Measurements from ENCODE around the gene MOK. TPM values are rescaled to one million over a fixed set of nuclear protein-coding genes. Genes with fewer than 3 reads are reported as not detected.

Gene MOK
- total RNA-seq, 1 donor from 2014 or later: 6.3 TPM

DNA sequence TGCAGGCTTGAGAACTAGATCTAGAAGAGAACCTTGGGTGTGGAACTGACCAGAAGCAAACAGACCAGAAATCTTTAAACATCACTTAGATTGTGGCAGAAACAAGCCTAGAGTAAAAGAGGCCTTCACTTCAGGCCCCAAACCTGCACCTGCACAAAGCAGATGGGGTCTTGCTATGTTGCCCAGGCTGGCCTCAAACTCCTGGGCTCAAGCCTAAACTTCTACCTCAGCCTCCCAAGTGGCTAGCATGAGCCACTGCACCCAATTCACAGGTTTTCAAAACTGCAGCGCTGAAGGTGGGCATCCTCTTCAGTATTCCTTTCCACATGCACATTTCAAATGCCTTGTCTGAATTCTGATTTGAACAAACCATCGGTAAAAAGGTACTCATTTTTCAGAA, 19.9 kb downstream of the MOK start:
- H3K27me3 ChIP-seq: no peaks in the 10 kb centered on the region
- no peak overlapping the region for H3K27ac ChIP-seq
- H3K36me3 ChIP-seq: no peaks in the 10 kb centered on the region
- no peaks in the 10 kb centered on the region for H3K9me3 ChIP-seq
- DNase-seq (no peak), ATAC-seq (no peak)
- TF ChIP-seq, protein P1, sequence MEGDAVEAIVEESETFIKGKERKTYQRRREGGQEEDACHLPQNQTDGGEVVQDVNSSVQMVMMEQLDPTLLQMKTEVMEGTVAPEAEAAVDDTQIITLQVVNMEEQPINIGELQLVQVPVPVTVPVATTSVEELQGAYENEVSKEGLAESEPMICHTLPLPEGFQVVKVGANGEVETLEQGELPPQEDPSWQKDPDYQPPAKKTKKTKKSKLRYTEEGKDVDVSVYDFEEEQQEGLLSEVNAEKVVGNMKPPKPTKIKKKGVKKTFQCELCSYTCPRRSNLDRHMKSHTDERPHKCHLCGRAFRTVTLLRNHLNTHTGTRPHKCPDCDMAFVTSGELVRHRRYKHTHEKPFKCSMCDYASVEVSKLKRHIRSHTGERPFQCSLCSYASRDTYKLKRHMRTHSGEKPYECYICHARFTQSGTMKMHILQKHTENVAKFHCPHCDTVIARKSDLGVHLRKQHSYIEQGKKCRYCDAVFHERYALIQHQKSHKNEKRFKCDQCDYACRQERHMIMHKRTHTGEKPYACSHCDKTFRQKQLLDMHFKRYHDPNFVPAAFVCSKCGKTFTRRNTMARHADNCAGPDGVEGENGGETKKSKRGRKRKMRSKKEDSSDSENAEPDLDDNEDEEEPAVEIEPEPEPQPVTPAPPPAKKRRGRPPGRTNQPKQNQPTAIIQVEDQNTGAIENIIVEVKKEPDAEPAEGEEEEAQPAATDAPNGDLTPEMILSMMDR (IDR thresholded peaks at IDR 0.05): no peak
- no peaks in the 10 kb centered on the region for H3K4me1 ChIP-seq
- intact Hi-C loops (cut with DNase I): no loop called here
- H3K4me3 ChIP-seq: no peak overlapping the region

DNA sequence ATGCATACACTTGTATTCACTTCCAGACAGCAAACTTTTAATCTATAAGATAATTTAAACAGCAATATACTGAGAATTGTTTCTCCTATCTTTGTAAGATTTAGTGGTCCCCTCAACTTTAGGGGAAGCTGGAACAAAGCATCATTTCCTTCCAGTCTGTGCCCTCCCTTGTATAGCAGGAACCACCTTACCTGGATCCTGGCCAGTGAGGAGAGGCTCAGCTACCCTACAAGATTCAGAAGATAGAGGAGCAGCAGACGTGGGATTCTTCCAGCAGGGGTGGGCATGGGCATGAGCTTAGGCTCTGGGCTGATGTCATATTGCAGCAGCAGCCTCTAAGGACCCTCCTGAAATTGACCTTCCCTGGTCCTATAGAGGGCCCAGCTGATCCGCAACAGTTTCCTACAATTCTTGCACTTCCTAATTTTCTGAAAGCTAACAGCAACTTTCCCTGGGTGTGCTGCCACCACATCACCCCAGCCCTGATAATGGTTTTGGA, 21.3 kb downstream of the MOK start:
- intact Hi-C loops (cut with DNase I): no loop called here
- no peak for DNase-seq
- Histone ChIP-seq H3K36me3 (no peaks in the 10 kb centered on the region), H3K4me3 (no peak overlapping the region), H3K4me1 (no peaks in the 10 kb centered on the region), H3K9me3 (no peaks in the 10 kb centered on the region), H3K27me3 (no peaks in the 10 kb centered on the region), H3K27ac (no peak overlapping the region)
- TF ChIP-seq, protein P1 (IDR thresholded peaks at IDR 0.05): no peak
- ATAC-seq: no peak

DNA sequence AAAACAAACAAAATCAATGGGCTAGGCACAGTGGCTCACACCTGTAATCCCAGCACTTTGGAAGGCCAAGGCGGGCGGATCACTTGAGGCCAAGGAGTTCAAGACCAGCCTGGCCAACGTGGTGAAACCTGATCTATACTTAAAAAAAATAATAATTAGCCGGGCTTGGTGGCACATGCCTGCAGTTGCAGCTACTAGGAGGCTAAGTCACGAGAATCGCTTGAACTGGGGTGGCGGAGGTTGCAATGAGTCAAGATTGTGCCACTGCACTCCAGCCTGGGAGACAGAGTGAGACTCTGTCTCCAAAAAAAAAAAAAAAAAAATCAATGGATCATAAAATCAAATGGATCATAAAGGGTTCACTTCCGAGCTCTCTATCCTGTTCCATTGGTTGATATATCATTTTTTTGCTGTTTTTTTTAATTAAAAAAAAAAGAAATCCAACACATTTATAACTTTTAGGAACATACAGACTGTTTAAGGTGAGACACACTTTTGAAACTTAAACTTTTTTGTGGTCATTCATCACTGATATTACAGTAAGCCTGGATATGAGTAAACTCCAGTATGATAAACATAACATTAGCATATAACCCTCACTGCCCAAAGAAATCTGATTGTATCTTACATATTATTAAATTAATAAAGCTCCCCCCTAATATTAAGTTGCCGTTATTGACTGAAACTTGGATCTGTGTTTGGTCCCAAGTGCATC, 22.1 kb downstream of the MOK start:
- DNase-seq (no peak), ATAC-seq (no peak)
- H3K4me1 ChIP-seq: no peaks in the 10 kb centered on the region
- H3K36me3 ChIP-seq: no peaks in the 10 kb centered on the region
- no peaks in the 10 kb centered on the region for H3K27me3 ChIP-seq
- no peaks in the 10 kb centered on the region for H3K9me3 ChIP-seq
- no peak overlapping the region for H3K4me3 ChIP-seq
- H3K27ac ChIP-seq: no peak overlapping the region
- TF ChIP-seq, protein P1 (IDR thresholded peaks at IDR 0.05): no peak
- intact Hi-C loops (cut with DNase I): no loop called here

DNA sequence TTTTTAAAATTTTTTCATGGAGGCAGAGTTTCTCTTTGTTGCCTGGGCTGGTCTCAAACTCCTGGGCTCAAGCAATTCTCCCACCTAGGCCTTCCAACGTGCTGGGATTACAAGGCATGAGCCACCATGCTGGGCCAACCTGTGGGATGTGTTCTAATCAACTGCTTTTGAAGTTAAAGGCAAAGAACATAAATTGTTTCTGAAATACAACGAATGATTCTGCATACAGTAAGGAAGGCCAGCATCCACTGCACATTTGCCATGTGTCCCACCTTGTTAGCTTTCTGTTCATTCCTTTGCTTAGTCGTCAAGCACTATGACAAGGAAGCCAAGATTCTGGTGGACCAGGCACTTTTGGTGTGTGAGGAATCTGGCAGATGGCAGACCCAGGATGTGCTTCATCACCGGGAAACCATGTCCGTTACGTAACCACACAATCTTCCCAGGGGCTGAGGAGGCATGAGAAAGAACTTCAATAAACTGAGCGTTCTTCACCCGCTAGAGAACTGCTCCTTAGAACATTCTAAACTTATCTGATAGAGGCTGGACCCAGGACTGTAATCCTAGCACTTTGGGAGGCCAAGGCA, 24.5 kb downstream of the MOK start:
- DNase-seq: no peak
- Histone ChIP-seq H3K9me3 (no peaks in the 10 kb centered on the region), H3K4me3 (no peak overlapping the region), H3K27ac (no peak overlapping the region), H3K4me1 (no peaks in the 10 kb centered on the region), H3K36me3 (no peaks in the 10 kb centered on the region), H3K27me3 (no peaks in the 10 kb centered on the region)
- intact Hi-C loops (cut with DNase I): no loop called here
- TF ChIP-seq, protein P1 (IDR thresholded peaks at IDR 0.05): no peak
- ATAC-seq: no peak

DNA sequence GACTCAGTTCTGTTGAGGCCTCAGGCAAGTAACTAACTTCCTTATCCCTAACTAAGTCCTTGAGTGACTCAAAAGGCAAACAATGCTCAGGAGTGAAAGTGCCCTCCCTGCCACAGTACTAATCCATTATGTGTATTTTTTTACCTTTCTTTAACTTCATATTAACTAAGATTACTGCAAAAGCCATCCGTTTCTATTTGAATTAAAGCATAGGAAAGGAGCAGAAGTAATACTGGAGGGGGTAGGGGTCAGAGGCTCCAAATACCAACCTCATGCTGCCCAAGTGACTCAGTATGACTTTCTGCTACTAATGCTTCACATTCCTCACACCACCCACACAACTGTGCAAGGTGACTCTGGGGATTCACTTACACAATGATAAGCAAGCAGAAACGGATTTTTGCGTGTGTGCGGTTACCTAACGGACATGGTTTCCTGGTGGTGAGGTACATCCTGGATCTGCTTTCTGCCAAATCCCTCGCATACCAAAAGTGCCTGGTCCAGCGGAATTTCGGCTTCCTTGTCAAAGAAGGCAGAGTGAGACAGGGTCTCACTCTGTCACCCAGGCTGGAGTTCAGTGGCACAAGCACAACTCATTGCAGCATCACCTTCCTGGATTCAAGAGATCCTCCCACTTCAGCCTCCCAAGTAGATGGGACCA, 25.1 kb downstream of the MOK start:
- Histone ChIP-seq H3K9me3 (no peaks in the 10 kb centered on the region), H3K27me3 (no peaks in the 10 kb centered on the region), H3K4me3 (no peak overlapping the region), H3K27ac (peak overlapping the region; percentile 6), H3K36me3 (no peaks in the 10 kb centered on the region), H3K4me1 (no peaks in the 10 kb centered on the region)
- DNase-seq: no peak
- peak; percentile 81 for ATAC-seq
- intact Hi-C loops (cut with DNase I): no loop called here
- TF ChIP-seq, protein P1 (IDR thresholded peaks at IDR 0.05): no peak
